ENCODE results near the gene PPARD.
A peak's percentile ranks its signal among the peaks of the same experiment; 100 is the strongest.
"Not testable (repeated sequence)": the region's sequence is repeated elsewhere in the genome, so short reads cannot be mapped to it uniquely, and the experiment has no call there.

Gene PPARD

DNA sequence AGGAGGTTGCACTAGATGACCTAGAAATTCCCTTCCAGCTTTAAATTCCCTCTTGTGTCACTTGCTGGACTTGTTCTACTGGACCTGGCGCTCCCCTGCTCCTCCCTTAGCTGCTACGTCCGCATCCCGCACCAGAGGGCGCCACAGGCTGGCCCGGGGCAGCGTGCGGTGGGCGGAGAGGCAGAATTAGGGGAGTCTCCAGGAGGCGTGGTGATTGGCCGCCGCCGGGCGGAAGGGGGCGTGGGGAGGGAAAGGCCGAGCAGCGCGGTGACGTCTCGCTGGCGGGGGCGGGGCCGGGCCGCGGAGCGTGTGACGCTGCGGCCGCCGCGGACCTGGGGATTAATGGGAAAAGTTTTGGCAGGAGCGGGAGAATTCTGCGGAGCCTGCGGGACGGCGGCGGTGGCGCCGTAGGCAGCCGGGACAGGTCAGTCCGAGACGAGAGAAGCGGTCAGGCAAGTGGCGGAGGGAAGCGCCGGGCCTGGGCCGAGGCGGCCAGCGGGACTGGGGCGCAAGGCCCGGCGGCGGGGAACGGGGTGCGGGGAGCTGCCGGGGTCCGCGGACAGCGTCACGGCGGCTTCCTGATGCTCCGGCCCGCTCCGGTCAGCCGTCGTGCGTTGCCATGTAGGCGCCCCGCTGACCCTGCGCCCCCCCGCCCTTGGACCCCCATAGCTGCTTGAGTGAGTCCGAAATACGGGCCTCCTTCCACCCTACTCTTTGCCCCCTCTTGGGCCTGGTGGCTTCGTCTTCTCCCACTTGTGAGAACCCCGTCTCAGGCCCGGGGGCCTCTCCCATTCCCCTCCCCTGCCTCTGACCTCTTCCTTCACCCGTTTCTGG is at the start of gene PPARD:
Gene PPARD (plus strand): TSS at position 301 of the 834 bp plus-strand sequence. CDS start 68,530 bp downstream, outside the sequence.
- DNase-seq = peak; percentile 97 to 98

- DNase-seq = no peak
These were observed 48.7 kb upstream of the PPARD start for GRCh38 chr6:35293681-35294080.

DNA sequence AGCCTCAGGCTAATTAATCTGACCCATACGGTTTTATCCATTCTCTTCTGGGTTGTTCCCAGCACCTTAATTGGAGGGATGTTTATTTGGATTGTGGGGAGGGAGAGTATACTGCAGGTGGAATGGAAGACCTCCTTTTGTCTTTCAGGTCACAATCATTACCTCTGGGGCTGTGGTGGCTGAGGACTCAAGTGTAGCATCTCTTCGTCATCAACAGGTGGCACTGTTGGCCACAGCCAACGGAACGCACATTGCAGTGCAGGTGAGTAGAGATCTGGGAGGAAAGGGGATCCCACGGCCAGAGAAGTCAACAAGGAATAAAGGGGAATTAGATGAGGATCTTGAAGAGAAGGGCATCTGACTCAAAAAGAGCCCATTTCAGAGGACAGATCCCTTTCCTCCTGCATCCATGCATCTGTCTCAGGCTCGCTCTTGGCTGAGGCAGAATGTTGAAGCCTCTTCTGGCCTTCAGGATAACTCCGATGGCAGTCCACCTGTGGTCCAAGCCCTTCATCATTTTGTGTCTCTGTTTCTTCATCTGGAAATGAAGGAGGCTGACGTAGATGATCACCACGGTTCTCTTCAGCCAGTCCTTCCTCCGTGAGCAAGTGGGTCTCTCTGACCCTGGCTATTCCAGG is 47.9 kb upstream of the PPARD start:
- peak; percentile 50 to 52 for DNase-seq

GRCh38 chr6:35295036-35295435 is 47.3 kb upstream of the PPARD start:
- DNase-seq = no peak

GRCh38 chr6:35295521-35296315 is 46.6 kb upstream of the PPARD start:
- DNase-seq = no peak

DNA sequence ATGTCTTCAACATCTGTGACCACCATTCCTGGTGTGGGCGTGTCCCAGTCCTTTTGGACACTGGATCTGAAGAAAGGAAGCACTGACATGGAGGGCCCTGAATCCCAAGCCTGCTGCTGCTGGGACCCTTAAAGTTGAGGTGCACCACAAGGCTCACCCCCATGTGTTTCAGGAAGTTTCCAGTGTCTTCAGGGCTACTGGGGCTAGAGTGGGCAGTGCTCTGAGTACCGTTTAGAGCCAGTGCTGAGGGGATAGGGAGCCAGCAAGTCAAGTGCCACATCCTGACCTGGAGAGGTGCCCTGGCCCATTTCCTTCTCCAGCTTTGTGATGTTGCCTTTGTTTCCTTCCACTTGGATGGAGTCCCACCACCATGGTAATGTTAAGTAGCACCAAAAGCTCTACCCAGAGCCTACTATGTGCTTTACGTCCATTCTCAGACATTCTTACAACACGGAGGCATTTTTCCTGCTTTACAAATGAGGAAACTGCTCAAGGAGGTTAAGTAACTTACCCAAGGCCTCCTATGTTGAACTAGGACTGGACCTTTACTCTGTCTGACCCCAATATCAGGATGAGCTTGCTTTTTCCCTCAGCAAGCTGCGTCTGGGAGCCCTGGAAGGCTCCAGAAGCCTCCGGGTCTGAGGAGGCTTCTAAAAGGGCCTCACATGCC is 45.3 kb upstream of the PPARD start:
- DNase-seq = no peak

- peak; percentile 85 to 87 for DNase-seq
These were observed 44.5 kb upstream of the PPARD start, which contains the start of gene DEF6 for GRCh38 chr6:35297601-35298481. Gene DEF6, plus strand, starts transcription at chr6:35297818. Its CDS starts 39 bp downstream, at chr6:35297857.

DNA sequence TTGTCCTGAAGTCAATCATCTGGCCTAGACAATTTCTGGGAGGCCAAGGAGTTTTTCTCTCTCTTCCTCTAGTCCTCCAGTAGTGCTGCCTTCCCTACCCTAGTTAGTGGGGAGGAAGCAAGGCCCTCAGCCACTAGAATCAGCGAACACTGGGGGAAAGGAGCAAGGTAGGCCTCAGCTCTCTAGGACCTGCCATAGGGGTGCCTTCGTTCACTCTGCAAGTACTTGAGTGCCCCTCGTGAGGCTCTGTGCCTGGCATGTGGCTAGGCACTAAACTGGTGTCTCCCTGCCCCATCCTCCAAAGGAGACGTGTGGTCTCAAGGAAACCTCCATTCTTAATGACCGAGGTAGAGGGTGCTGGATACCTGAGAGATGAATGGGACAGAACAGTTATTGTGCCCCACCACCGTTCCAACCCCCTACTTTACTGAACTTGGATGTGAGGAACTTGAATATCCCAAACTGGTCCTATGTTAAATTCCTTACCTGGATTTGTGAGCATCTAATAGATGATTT is 43.7 kb upstream of the PPARD start:
- DNase-seq = no peak

- DNase-seq = peak in 1 of 2 donors; percentile 19
These were observed 42.7 kb upstream of the PPARD start for GRCh38 chr6:35299674-35300073.

GRCh38 chr6:35300848-35301247 is 41.5 kb upstream of the PPARD start:
- DNase-seq = peak; percentile 36 to 40

- DNase-seq = peak; percentile 88 to 92
These were observed 39.6 kb upstream of the PPARD start for GRCh38 chr6:35302604-35303241.

- no peak for DNase-seq
These were observed 38.1 kb upstream of the PPARD start for GRCh38 chr6:35304299-35304698.

- peak in 1 of 2 donors; percentile 37 for DNase-seq
These were observed 37.2 kb upstream of the PPARD start for GRCh38 chr6:35305117-35305516.

GRCh38 chr6:35307138-35307537 is 35.2 kb upstream of the PPARD start:
- DNase-seq = not testable (repeated sequence)

DNA sequence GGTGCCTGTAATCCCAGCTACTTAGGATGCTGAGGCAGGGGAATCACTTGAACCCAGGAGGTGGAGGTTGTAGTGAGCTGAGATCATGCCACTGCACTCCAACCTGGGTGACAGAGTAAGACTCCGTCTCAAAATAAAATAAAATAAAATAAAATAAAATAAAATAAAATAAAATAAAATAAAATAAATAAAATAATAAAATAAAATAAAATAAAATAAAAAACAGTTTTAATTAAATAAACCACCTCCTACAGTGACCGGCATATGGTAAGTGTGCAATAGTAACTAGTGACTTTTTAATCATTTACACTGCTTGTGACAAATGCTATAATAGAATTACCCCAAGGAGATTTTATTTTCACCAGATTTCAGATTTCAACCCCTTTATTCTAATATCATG is 33.8 kb upstream of the PPARD start:
- DNase-seq = not testable (repeated sequence)

DNA sequence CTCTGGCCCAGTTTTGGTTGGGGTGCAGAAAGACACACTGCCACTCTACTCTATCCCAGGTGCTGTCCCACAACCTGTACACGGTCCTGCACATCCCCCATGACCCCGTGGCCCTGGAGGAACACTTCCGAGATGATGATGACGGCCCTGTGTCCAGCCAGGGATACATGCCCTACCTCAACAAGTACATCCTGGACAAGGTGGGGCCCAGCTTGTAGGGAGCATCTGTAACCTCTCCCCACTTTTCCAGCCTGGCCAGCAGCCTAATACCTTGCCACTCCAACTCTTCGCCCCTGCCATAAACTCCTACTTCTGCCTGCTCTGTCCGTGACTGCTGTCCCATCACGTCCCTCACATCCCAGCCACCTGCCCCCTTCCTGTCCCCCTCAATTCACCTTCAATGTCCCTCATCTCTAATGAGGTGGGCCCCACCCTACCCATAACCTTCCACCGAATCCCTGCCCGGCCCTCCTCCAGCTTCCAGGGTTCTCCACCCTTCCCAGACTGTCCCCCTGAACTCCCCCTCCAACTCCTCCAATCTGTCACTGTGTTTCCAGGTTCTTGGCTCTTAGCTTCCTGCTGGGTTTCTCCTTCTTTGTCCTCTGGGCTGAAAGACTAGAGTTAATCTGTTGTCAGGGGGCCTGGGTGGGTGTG is 32.6 kb upstream of the PPARD start:
- no peak for DNase-seq

- no peak for DNase-seq
These were observed 32.0 kb upstream of the PPARD start for GRCh38 chr6:35310265-35310831.

GRCh38 chr6:35311390-35312075 is 30.8 kb upstream of the PPARD start:
- peak; percentile 43 to 54 for DNase-seq

DNA sequence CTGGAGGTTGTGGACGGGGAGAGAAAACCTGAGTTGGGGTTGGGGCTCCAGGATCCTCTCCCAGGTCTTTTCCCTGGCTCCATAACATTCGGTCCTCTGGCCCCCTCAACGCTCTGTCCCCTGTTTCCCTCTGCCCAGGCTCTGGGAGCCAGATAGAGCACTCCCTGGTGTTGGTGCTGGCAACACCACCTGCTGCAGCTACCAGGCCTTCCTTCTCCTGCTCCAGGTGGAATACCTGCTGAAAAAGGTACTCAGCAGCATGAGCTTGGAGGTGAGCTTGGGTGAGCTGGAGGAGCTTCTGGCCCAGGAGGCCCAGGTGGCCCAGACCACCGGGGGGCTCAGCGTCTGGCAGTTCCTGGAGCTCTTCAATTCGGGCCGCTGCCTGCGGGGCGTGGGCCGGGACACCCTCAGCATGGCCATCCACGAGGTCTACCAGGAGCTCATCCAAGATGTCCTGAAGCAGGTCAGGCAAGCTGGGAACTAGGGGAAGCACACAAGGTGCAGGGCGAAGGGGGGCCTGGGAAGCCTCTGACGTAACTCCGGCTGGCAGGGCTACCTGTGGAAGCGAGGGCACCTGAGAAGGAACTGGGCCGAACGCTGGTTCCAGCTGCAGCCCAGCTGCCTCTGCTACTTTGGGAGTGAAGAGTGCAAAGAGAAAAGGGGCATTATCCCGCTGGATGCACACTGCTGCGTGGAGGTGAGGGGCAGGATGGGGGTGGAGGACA is 30.1 kb upstream of the PPARD start:
- DNase-seq = no peak

All from activated CD4-positive, alpha-beta T cell treated with anti-CD3 and anti-CD28 coated beads for 4 hours (primary cell).